Neutrophil (primary cell): ENCODE measurements around the gene NR6A1.

Experiments used
- H3K27ac ChIP-seq: fragments of 200-600 bp; sonication (generic); 2 replicates; pipeline ENCODE4 v1.5.1; 2016; ENCODE audit warnings: mild to moderate bottlenecking, moderate library complexity
- H3K27me3 ChIP-seq: fragments of 200-600 bp; sonication (generic); 2 replicates; pipeline ENCODE4 v1.6.0; 2016; ENCODE audit warnings: mild to moderate bottlenecking
- H3K36me3 ChIP-seq: fragments of 200-600 bp; sonication (generic); 2 replicates; pipeline ENCODE4 v1.5.1; 2017
- H3K4me1 ChIP-seq, 2 experiments: fragments of 200-600 bp in 1 of 2; sonication (generic) in 1 of 2; 1 replicate in 1 of 2; 2 replicates in 1 of 2; pipeline versions ENCODE4 v1.5.1 to v1.6.1; 2013 to 2016; ENCODE audit warnings: low read depth in 1 of 2, low read length in 1 of 2, mild to moderate bottlenecking in 1 of 2, moderate library complexity in 1 of 2; ENCODE audit not compliant: control insufficient read depth in 1 of 2, insufficient read depth in 1 of 2
- H3K4me3 ChIP-seq, 2 experiments: fragments of 200-600 bp in 1 of 2; sonication (generic) in 1 of 2; 1 replicate in 1 of 2; 2 replicates in 1 of 2; pipeline ENCODE4 v1.5.1; 2013 to 2016; ENCODE audit warnings: low read depth in 1 of 2, low read length in 1 of 2, mild to moderate bottlenecking in 1 of 2, moderate library complexity in 1 of 2
- H3K9me3 ChIP-seq: fragments of 200-600 bp; sonication (generic); 2 replicates; pipeline ENCODE4 v1.5.1; 2016
- TF ChIP-seq, protein P1 (sequence below): fragments of 200-600 bp; sonication (generic); IDR thresholded peaks from 2 replicates; pipeline ENCODE4 v1.5.1; 2016; ENCODE audit warnings: antibody characterized with exemption

Gene NR6A1

GRCh38 chr9:124767821-124768220 is 3.3 kb downstream of the NR6A1 start:
- TF ChIP-seq, protein P1, sequence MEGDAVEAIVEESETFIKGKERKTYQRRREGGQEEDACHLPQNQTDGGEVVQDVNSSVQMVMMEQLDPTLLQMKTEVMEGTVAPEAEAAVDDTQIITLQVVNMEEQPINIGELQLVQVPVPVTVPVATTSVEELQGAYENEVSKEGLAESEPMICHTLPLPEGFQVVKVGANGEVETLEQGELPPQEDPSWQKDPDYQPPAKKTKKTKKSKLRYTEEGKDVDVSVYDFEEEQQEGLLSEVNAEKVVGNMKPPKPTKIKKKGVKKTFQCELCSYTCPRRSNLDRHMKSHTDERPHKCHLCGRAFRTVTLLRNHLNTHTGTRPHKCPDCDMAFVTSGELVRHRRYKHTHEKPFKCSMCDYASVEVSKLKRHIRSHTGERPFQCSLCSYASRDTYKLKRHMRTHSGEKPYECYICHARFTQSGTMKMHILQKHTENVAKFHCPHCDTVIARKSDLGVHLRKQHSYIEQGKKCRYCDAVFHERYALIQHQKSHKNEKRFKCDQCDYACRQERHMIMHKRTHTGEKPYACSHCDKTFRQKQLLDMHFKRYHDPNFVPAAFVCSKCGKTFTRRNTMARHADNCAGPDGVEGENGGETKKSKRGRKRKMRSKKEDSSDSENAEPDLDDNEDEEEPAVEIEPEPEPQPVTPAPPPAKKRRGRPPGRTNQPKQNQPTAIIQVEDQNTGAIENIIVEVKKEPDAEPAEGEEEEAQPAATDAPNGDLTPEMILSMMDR = no peak
- peak overlapping the region in 1 of 2 experiments; percentile 15 for H3K4me3 ChIP-seq
- H3K4me1 ChIP-seq = peaks cover 61 to 63% of the 10 kb centered on the region in 2 experiments
- H3K9me3 ChIP-seq = no peaks in the 10 kb centered on the region
- H3K36me3 ChIP-seq = no peaks in the 10 kb centered on the region
- H3K27ac ChIP-seq = no peak overlapping the region
- no peaks in the 10 kb centered on the region for H3K27me3 ChIP-seq

- no peaks in the 10 kb centered on the region for H3K9me3 ChIP-seq
- no peaks in the 10 kb centered on the region for H3K36me3 ChIP-seq
- H3K4me1 ChIP-seq = peaks cover 64 to 65% of the 10 kb centered on the region in 2 experiments
- H3K27ac ChIP-seq = peak overlapping the region; percentile 61
- H3K4me3 ChIP-seq = peak overlapping the region in 1 of 2 experiments; percentile 15
- TF ChIP-seq, protein P1 = peak; percentile 23
- no peaks in the 10 kb centered on the region for H3K27me3 ChIP-seq
Measured at GRCh38 chr9:124766815-124767554, 4.1 kb downstream of the NR6A1 start.

DNA sequence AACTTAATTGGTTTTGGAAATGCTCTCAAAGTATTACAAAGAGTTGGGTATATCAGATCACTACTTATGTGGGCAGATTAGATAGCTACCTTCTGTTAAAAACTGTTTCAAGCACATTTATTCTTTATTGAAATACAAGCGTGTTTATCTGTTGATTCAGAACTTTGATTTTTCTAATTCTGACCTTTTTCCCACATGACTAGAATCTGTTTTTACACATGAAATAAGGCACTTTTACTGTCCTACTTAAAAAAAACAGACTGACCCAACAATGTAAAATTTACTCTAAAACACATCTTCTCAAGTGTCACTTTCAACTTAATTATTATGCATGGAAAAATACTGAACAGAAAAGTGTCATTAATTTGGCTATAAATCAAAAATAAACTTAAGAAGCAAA is 4.8 kb downstream of the NR6A1 start:
- TF ChIP-seq, protein P1 = no peak
- Histone ChIP-seq H3K27me3 (no peaks in the 10 kb centered on the region), H3K4me1 (peaks cover 66 to 67% of the 10 kb centered on the region in 2 experiments)

DNA sequence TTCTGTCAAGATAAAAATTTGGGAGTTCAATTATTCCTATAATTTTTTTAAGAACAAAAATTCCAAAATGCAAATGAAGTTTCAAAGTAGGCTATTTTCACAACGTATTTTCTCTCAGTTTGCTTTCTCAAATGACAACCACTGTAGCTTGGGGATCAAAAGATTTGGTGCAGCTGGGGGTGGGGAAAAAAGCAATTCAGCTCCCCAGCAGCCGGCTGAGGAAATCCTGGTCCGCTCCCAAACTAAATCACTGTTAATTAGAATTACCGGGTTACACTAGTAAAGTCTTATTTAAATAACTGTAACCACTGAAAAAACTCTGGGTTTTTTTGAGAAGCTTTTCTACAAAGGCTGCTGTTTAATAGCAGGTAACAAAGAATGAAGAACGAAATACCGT is 5.7 kb downstream of the NR6A1 start:
- Histone ChIP-seq H3K27me3 (no peaks in the 10 kb centered on the region), H3K4me1 (peaks cover 75 to 76% of the 10 kb centered on the region in 2 experiments)
- TF ChIP-seq, protein P1 = no peak

More for the DNA sequence above, 4.8 kb downstream of the NR6A1 start:
- Histone ChIP-seq H3K4me3 (peak overlapping the region in 1 of 2 experiments; percentile 15), H3K27ac (peak overlapping the region; percentile 61), H3K9me3 (no peaks in the 10 kb centered on the region), H3K36me3 (no peaks in the 10 kb centered on the region)

DNA sequence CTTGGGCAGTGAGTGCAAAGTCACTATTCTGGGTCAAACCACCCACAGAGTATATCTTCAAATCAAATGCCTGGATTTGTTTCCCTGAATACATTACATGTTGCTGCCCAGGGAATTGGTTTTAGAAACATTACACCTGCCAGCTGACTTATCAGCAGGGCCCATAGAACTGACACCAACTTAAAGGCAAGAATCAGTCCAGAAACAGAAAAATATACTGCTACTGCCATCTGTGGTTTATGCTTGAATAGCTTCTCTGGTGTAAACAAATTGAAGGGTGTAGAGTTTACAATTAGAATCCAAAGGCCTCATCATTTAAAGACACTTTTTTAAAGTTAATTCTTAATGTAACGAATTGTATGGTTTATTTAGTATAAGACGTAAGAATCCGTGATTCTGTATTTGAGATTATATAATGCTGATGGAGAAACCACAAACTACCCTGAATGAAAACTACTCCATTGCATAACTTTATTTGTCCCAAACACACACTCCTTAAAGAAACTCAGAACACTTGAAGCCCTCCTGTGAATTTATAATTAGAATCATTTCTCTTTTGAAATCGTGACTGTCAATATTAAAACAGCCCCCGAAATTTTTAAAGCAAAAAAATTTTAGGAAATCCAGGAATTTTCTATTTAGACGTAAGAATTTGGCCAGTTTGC is 6.2 kb downstream of the NR6A1 start:
- H3K27me3 ChIP-seq = no peaks in the 10 kb centered on the region
- H3K9me3 ChIP-seq = no peaks in the 10 kb centered on the region
- peak overlapping the region; percentile 44 for H3K27ac ChIP-seq
- TF ChIP-seq, protein P1 = peak; percentile 17
- no peak overlapping the region for H3K4me3 ChIP-seq
- H3K4me1 ChIP-seq = peaks cover 79 to 80% of the 10 kb centered on the region in 2 experiments
- no peaks in the 10 kb centered on the region for H3K36me3 ChIP-seq

More for the DNA sequence above, 5.7 kb downstream of the NR6A1 start:
- H3K27ac ChIP-seq = no peak overlapping the region
- no peaks in the 10 kb centered on the region for H3K36me3 ChIP-seq
- no peaks in the 10 kb centered on the region for H3K9me3 ChIP-seq
- no peak overlapping the region for H3K4me3 ChIP-seq
